HepG2 (cell line): Measurements from ENCODE around the gene MIF. TPM values are rescaled to one million over a fixed set of nuclear protein-coding genes. Genes with fewer than 3 reads are reported as not detected.

ENCODE experiments used
- BCL6 ChIP-seq: IDR thresholded peaks from 2 replicates; pipeline ENCODE4 v1.6.1; 2016; ENCODE audit warnings: missing genetic modification reagents, missing compliant biosample characterization
- CTCF ChIP-seq: sonication (generic); formaldehyde crosslinking; IDR thresholded peaks from 2 replicates; pipeline ENCODE4 v1.5.0; 2020; ENCODE audit warnings: mild to moderate bottlenecking, missing genetic modification reagents, moderate library complexity
- DZIP1 ChIP-seq: sonication (generic); formaldehyde crosslinking; IDR thresholded peaks from 2 replicates; pipeline ENCODE4 v1.5.0; 2020; ENCODE audit warnings: mild to moderate bottlenecking, missing genetic modification reagents
- FOXA3 ChIP-seq: IDR thresholded peaks from 2 replicates; pipeline ENCODE4 v1.6.1; 2016; ENCODE audit warnings: missing genetic modification reagents, missing compliant biosample characterization
- HNRNPH1 ChIP-seq: fragments of 200-400 bp; formaldehyde crosslinking; optimal IDR thresholded peaks from 2 replicates; pipeline ENCODE3; 2017; ENCODE audit warnings: mild to moderate bottlenecking, low read depth, low read length
- IRF9 ChIP-seq: sonication (generic); formaldehyde crosslinking; IDR thresholded peaks from 2 replicates; pipeline ENCODE4 v1.8.0; 2022; ENCODE audit warnings: missing genetic modification reagents, mild to moderate bottlenecking, borderline replicate concordance
- KLF11 ChIP-seq: IDR thresholded peaks from 2 replicates; pipeline ENCODE4 v1.6.1; 2016; ENCODE audit warnings: missing compliant biosample characterization
- MAFK ChIP-seq, 2 experiments: IDR thresholded peaks in 1 of 2; conservative IDR thresholded peaks in 1 of 2; 2 replicates each; pipeline ENCODE4 v1.6.1; 2011; ENCODE audit warnings: improper control_type of control experiment in 2 of 2, low read length in 2 of 2
- MIER3 ChIP-seq: IDR thresholded peaks from 2 replicates; pipeline ENCODE4 v1.6.1; 2016; ENCODE audit warnings: missing compliant biosample characterization, borderline replicate concordance
- MTF2 ChIP-seq: sonication (generic); formaldehyde crosslinking; IDR thresholded peaks from 2 replicates; pipeline ENCODE4 v1.5.0; 2020; ENCODE audit warnings: missing genetic modification reagents, borderline replicate concordance
- NR1H2 ChIP-seq: sonication (generic); formaldehyde crosslinking; IDR thresholded peaks from 2 replicates; pipeline ENCODE4 v1.8.1; 2022; ENCODE audit warnings: low read depth, missing genetic modification reagents, borderline replicate concordance
- POLR2AphosphoS5 ChIP-seq: IDR thresholded peaks from 2 replicates; pipeline ENCODE4 v1.6.1; 2012; ENCODE audit warnings: low read depth, low read length
- THAP7 ChIP-seq: sonication (generic); formaldehyde crosslinking; IDR thresholded peaks from 2 replicates; pipeline ENCODE4 v1.8.1; 2023; ENCODE audit warnings: mild to moderate bottlenecking, missing genetic modification reagents
- ZBTB14 ChIP-seq: sonication (generic); formaldehyde crosslinking; IDR thresholded peaks from 2 replicates; pipeline ENCODE4 v1.4.0; 2020; ENCODE audit warnings: missing genetic modification reagents
- ZBTB43 ChIP-seq: sonication (generic); formaldehyde crosslinking; conservative IDR thresholded peaks from 2 replicates; pipeline ENCODE4 v1.4.0; 2020; ENCODE audit warnings: missing genetic modification reagents
- ZNF12 ChIP-seq: sonication (generic); formaldehyde crosslinking; IDR thresholded peaks from 2 replicates; pipeline ENCODE4 v1.5.0; 2020; ENCODE audit warnings: missing genetic modification reagents
- ZNF598 ChIP-seq: sonication (generic); formaldehyde crosslinking; IDR thresholded peaks from 2 replicates; pipeline ENCODE4 v1.5.1; 2020; ENCODE audit warnings: mild to moderate bottlenecking, missing genetic modification reagents, borderline replicate concordance
- ZNF891 ChIP-seq: sonication (generic); formaldehyde crosslinking; IDR thresholded peaks from 2 replicates; pipeline ENCODE4 v1.5.0; 2020; ENCODE audit warnings: mild to moderate bottlenecking, missing genetic modification reagents
- polyA plus RNA-seq, 8 experiments: library from polyadenylated mRNA; depleted of rRNA in 3 of 8; stranded (reverse) in 7 of 8; unstranded in 1 of 8; fragments of >200 nt; fragmentation: Illumina TruSeq in 4 of 8; extraction: Trizol in 4 of 8; gene quantifications; 2 replicates each; pipeline versions ENCODE4 v1.2.1 to v1.2.3, GENCODE V29; 2011 to 2016; ENCODE audit warnings: low read depth in 4 of 8, missing spikeins in 1 of 8, mixed read lengths in 1 of 8; ENCODE audit not compliant: insufficient read depth in 1 of 8
- total RNA-seq, 5 experiments: library from RNA; depleted of rRNA; stranded (reverse); fragments of >200 nt; fragmentation: Illumina TruSeq; extraction: Trizol; gene quantifications; 2 replicates each; pipeline ENCODE4 v1.2.3, GENCODE V29; 2016; ENCODE audit warnings: low read depth in 1 of 5

The MIF gene
- total and polyA plus RNA-seq, 2 of the 13 experiments (the other 11 are each of a cell fraction or from before 2014, with no cell fraction given) = 634 to 675 TPM

- TF ChIP-seq DZIP1 (CRISPR knock-in tag) (0 out of 2 replicates have a peak, but pooled peaks have one; percentile 31), ZNF891 (CRISPR knock-in tag) (peak; percentile 18; the same call in 1 of the 2 replicates), BCL6 (peak; percentile 28; the same call in 1 of the 2 replicates), ZNF598 (CRISPR knock-in tag) (peak; percentile 34; the same call in 1 of the 2 replicates), HNRNPH1 (no peak), THAP7 (CRISPR knock-in tag) (no peak), FOXA3 (CRISPR knock-in tag) (no peak), CTCF (CRISPR knock-in tag) (peak; percentile 19), ZNF12 (CRISPR knock-in tag) (0 out of 2 replicates have a peak, but pooled peaks have one; percentile 21), KLF11 (CRISPR knock-in tag) (no peak), ZBTB14 (CRISPR knock-in tag) (0 out of 2 replicates have a peak, but pooled peaks have one; percentile 30), IRF9 (CRISPR knock-in tag) (peak; percentile 22; the same call in 1 of the 2 replicates), NR1H2 (CRISPR knock-in tag) (no peak), POLR2AphosphoS5 (peak; percentile 90), MIER3 (no peak), MTF2 (CRISPR knock-in tag) (no peak), ZBTB43 (CRISPR knock-in tag) (peak; percentile 59; the same call in 1 of the 2 replicates), MAFK (conservative IDR thresholded peaks at IDR 0.05 in 1 of 2, IDR thresholded peaks at IDR 0.05 in 1 of 2; ENCODE audit: low read length in 2 of 2) (peak in 1 of 2 experiments; percentile 61; a peak in 2 of 4 replicates)
Observed at GRCh38 chr22:23857606-23858483, 36.3 kb upstream of the MIF start, which contains the start of gene SLC2A11 (continued).
